Large intestine (tissue), 12 donors: Measurements from ENCODE around the gene PSRC1. TPM values are rescaled to one million over a fixed set of nuclear protein-coding genes. Genes with fewer than 3 reads are reported as not detected.
A peak's percentile ranks its signal among the peaks of the same experiment; 100 is the strongest.

ENCODE experiments used
- DNase-seq, 2 donors: peaks; one replicate each; pipeline versions ENCODE4 v3.0.0 to v3.0.0-alpha.2; 2013
- H3K27ac ChIP-seq: one replicate; pipeline ENCODE4 v1.5.1; 2013; ENCODE audit warnings: low read length
- H3K27me3 ChIP-seq: 2 replicates; pipeline ENCODE4 v1.6.1; 2013; ENCODE audit warnings: low read length; ENCODE audit not compliant: control insufficient read depth, insufficient read depth
- H3K36me3 ChIP-seq: 2 replicates; pipeline ENCODE4 v1.6.1; 2013; ENCODE audit warnings: low read length; ENCODE audit not compliant: control insufficient read depth, insufficient read depth
- H3K4me1 ChIP-seq: one replicate; pipeline ENCODE4 v1.6.1; 2013; ENCODE audit warnings: low read length; ENCODE audit not compliant: control insufficient read depth, insufficient read depth
- H3K4me3 ChIP-seq: one replicate; pipeline ENCODE4 v1.5.1; 2013; ENCODE audit warnings: low read length
- H3K9me3 ChIP-seq: one replicate; pipeline ENCODE4 v1.6.1; 2013; ENCODE audit warnings: mild to moderate bottlenecking, low read depth, low read length, moderate library complexity; ENCODE audit not compliant: control insufficient read depth
- WGBS: methylation state at CpG from one replicate; pipeline ENCODE4 v1.1.5; 2013; ENCODE audit warnings: low lambda C conversion rate; ENCODE audit not compliant: insufficient coverage; 5-methylcytosine and 5-hydroxymethylcytosine counted together
- long read RNA-seq, 11 donors: transcript quantifications; one replicate each; lab custom pipeline, GENCODE V29; 2026
- polyA plus RNA-seq: library from polyadenylated mRNA; unstranded; fragments of 120-200 nt; gene quantifications from one replicate; pipeline ENCODE4 v1.2.1, GENCODE V29; 2013

Gene PSRC1
- polyA plus RNA-seq: 12.9 TPM
- long read RNA-seq, donor 1, partial matches to known transcripts: 0 of 2 reads
- long read RNA-seq, donor 1, other reads (novel, unspliced or antisense): 0 of 2 reads
- long read RNA-seq, donor 2, partial matches to known transcripts: 0 of 2 reads
- long read RNA-seq, donor 2, other reads (novel, unspliced or antisense): 0 of 2 reads
- long read RNA-seq, donor 3: 0 reads
- long read RNA-seq, donor 4: 0 reads
- long read RNA-seq, donor 5, partial matches to known transcripts: 0 of 2 reads
- long read RNA-seq, donor 5, other reads (novel, unspliced or antisense): 0 of 2 reads
- long read RNA-seq, donor 6, partial matches to known transcripts: 0 of 3 reads
- long read RNA-seq, donor 6, other reads (novel, unspliced or antisense): 0 of 3 reads
- long read RNA-seq, donor 7: 0 reads
- long read RNA-seq, donor 8, partial matches to known transcripts: 0 of 4 reads
- long read RNA-seq, donor 8, other reads (novel, unspliced or antisense): 0 of 4 reads
- long read RNA-seq, donor 9, partial matches to known transcripts: 0 of 2 reads
- long read RNA-seq, donor 9, other reads (novel, unspliced or antisense): 0 of 2 reads
- long read RNA-seq, donor 10, partial matches to known transcripts: 0 of 3 reads
- long read RNA-seq, donor 10, other reads (novel, unspliced or antisense): 0 of 3 reads
- long read RNA-seq, donor 11, partial matches to known transcripts: 6 of 7 reads
- long read RNA-seq, donor 11, other reads (novel, unspliced or antisense): 0 of 7 reads

GRCh38 chr1:109282952-109283747, at the start of gene PSRC1:
Gene PSRC1 (minus strand): TSS chr1:109283145.
- Histone ChIP-seq H3K36me3 (peaks cover 11% of the 10 kb centered on the region), H3K27me3 (no peaks in the 10 kb centered on the region), H3K4me3 (peak within 1 kb of the TSS; percentile 62), H3K27ac (peak within 1 kb of the TSS; percentile 86), H3K4me1 (peaks cover 25% of the 10 kb centered on the region), H3K9me3 (no peaks in the 10 kb centered on the region)
- WGBS: no CpG with 5 or more reads among the region's 56 CpGs
- DNase-seq: peak; percentile 96 to 98

GRCh38 chr1:109331113-109331512, 48.2 kb upstream of the PSRC1 start:
- H3K36me3 ChIP-seq: peaks cover 42% of the 10 kb centered on the region
- H3K4me3 ChIP-seq: no peak overlapping the region
- no peak overlapping the region for H3K27ac ChIP-seq
- no peaks in the 10 kb centered on the region for H3K27me3 ChIP-seq
- H3K4me1 ChIP-seq: no peaks in the 10 kb centered on the region
- H3K9me3 ChIP-seq: peaks cover 4% of the 10 kb centered on the region
- DNase-seq: no peak

- 80% methylated on average over 1 of the region's 5 CpGs for WGBS
These were observed 44.3 kb upstream of the PSRC1 start for GRCh38 chr1:109327285-109327684.

GRCh38 chr1:109322974-109323373, 40.0 kb upstream of the PSRC1 start:
- Histone ChIP-seq H3K9me3 (no peaks in the 10 kb centered on the region), H3K27me3 (no peaks in the 10 kb centered on the region), H3K4me1 (no peaks in the 10 kb centered on the region), H3K4me3 (no peak overlapping the region), H3K27ac (no peak overlapping the region), H3K36me3 (peaks cover 69% of the 10 kb centered on the region)
- no CpG with 5 or more reads among the region's 6 CpGs for WGBS
- no peak for DNase-seq

More at GRCh38 chr1:109327285-109327684, 44.3 kb upstream of the PSRC1 start:
- Histone ChIP-seq H3K27ac (no peak overlapping the region), H3K36me3 (peaks cover 46% of the 10 kb centered on the region), H3K9me3 (peaks cover 2% of the 10 kb centered on the region), H3K4me3 (no peak overlapping the region), H3K4me1 (no peaks in the 10 kb centered on the region), H3K27me3 (no peaks in the 10 kb centered on the region)
- DNase-seq: no peak

GRCh38 chr1:109319114-109319513, 36.2 kb upstream of the PSRC1 start:
- peaks cover 79% of the 10 kb centered on the region for H3K36me3 ChIP-seq

GRCh38 chr1:109316506-109316905, 33.6 kb upstream of the PSRC1 start:
- no CpG with 5 or more reads among the region's 1 CpG for WGBS
- H3K36me3 ChIP-seq: peaks cover 71% of the 10 kb centered on the region

More at GRCh38 chr1:109319114-109319513, 36.2 kb upstream of the PSRC1 start:
- no peaks in the 10 kb centered on the region for H3K4me1 ChIP-seq
- H3K27ac ChIP-seq: no peak overlapping the region
- H3K9me3 ChIP-seq: no peaks in the 10 kb centered on the region
- DNase-seq: no peak
- H3K27me3 ChIP-seq: no peaks in the 10 kb centered on the region
- WGBS: 88% methylated on average over 2 of the region's 3 CpGs
- no peak overlapping the region for H3K4me3 ChIP-seq

GRCh38 chr1:109315288-109315687, 32.3 kb upstream of the PSRC1 start:
- Histone ChIP-seq H3K4me3 (no peak overlapping the region), H3K27me3 (no peaks in the 10 kb centered on the region), H3K9me3 (no peaks in the 10 kb centered on the region), H3K4me1 (no peaks in the 10 kb centered on the region), H3K27ac (no peak overlapping the region), H3K36me3 (peaks cover 67% of the 10 kb centered on the region)
- DNase-seq: no peak
- WGBS: no CpG with 5 or more reads among the region's 4 CpGs

More at GRCh38 chr1:109316506-109316905, 33.6 kb upstream of the PSRC1 start:
- H3K9me3 ChIP-seq: no peaks in the 10 kb centered on the region
- no peak overlapping the region for H3K27ac ChIP-seq
- no peaks in the 10 kb centered on the region for H3K27me3 ChIP-seq
- no peak for DNase-seq
- no peak overlapping the region for H3K4me3 ChIP-seq
- H3K4me1 ChIP-seq: no peaks in the 10 kb centered on the region

GRCh38 chr1:109314795-109315194, 31.9 kb upstream of the PSRC1 start:
- peaks cover 2% of the 10 kb centered on the region for H3K4me1 ChIP-seq
- WGBS: no CpG with 5 or more reads among the region's 1 CpG
- DNase-seq: no peak
- peaks cover 65% of the 10 kb centered on the region for H3K36me3 ChIP-seq
- no peaks in the 10 kb centered on the region for H3K9me3 ChIP-seq
- H3K27ac ChIP-seq: no peak overlapping the region
- H3K4me3 ChIP-seq: no peak overlapping the region
- H3K27me3 ChIP-seq: no peaks in the 10 kb centered on the region

- no peak overlapping the region for H3K4me3 ChIP-seq
- 100% methylated on average over 1 of the region's 12 CpGs for WGBS
- no peak overlapping the region for H3K27ac ChIP-seq
- no peaks in the 10 kb centered on the region for H3K27me3 ChIP-seq
- H3K9me3 ChIP-seq: no peaks in the 10 kb centered on the region
- H3K36me3 ChIP-seq: peaks cover 55% of the 10 kb centered on the region
- H3K4me1 ChIP-seq: peaks cover 15% of the 10 kb centered on the region
- DNase-seq: no peak
These were observed 30.2 kb upstream of the PSRC1 start for GRCh38 chr1:109312978-109313775.
